ENCODE data around the gene CCSER1. TPM values are rescaled to one million over a fixed set of nuclear protein-coding genes. Genes with fewer than 3 reads are reported as not detected.

CCSER1 gene
- total and polyA plus RNA-seq, 2 donors (not counting 1 experiment from before 2014, with no cell fraction given), result under 0.01 TPM; not detected in 1

- Histone ChIP-seq H4K20me1 (ENCODE audit: control insufficient read depth, extremely low read depth, insufficient read depth, low read length) (no peaks in the 10 kb centered on the region), H3K9ac (ENCODE audit: insufficient read depth, low read length) (no peak overlapping the region), H2AFZ (ENCODE audit: low read length) (no peak overlapping the region), H3K4me2 (ENCODE audit: extremely low read depth, insufficient read depth, low read length) (no peak overlapping the region), H3K9me3 (ENCODE audit: control insufficient read depth, insufficient read depth, low read depth, low read length) (no peaks in the 10 kb centered on the region), H3K79me2 (ENCODE audit: control insufficient read depth, insufficient read depth, low read length) (no peaks in the 10 kb centered on the region), H3K4me1 (ENCODE audit: control insufficient read depth, extremely low read depth, insufficient read depth, low read length) (no peaks in the 10 kb centered on the region), H3K4me3 (replicated peaks in 1 of 4; ENCODE audit: control extremely low read depth in 1 of 4, insufficient read depth in 1 of 4, low read depth in 3 of 4, low read length in 4 of 4) (no peak overlapping the region), H3K36me3 (ENCODE audit: control insufficient read depth, insufficient read depth, low read length) (no peaks in the 10 kb centered on the region), H3K27me3 (ENCODE audit: control insufficient read depth, insufficient read depth, low read length) (no peaks in the 10 kb centered on the region), H3K27ac (ENCODE audit: insufficient read depth, low read length) (no peak overlapping the region)
- TF ChIP-seq CTCF (conservative IDR thresholded peaks at IDR 0.05 in 1 of 2, IDR thresholded peaks at IDR 0.05 in 1 of 2; ENCODE audit: low read depth in 1 of 2, low read length in 2 of 2), result no peak
- TF ChIP-seq EZH2 (IDR thresholded peaks at IDR 0.05; ENCODE audit: low read length, missing control alignments), result no peak
- DNase-seq (ENCODE audit: low read depth in 2 of 2), result peak in 1 of 2 donors; percentile 1
These were observed 949.0 kb downstream of the CCSER1 start for GRCh38 chr4:91076147-91076546.

GRCh38 chr4:91085961-91086360, 958.8 kb downstream of the CCSER1 start:
- no peak overlapping the region for H3K9ac ChIP-seq (ENCODE audit: insufficient read depth, low read length)
- no peak for TF ChIP-seq CTCF (conservative IDR thresholded peaks at IDR 0.05 in 1 of 2, IDR thresholded peaks at IDR 0.05 in 1 of 2; ENCODE audit: low read depth in 1 of 2, low read length in 2 of 2)
- TF ChIP-seq EZH2 (IDR thresholded peaks at IDR 0.05; ENCODE audit: low read length, missing control alignments), result no peak
- no peak for DNase-seq (ENCODE audit: low read depth in 2 of 2)

GRCh38 chr4:91087743-91088142, 960.5 kb downstream of the CCSER1 start:
- H3K36me3 ChIP-seq (ENCODE audit: control insufficient read depth, insufficient read depth, low read length), result no peaks in the 10 kb centered on the region
- H3K4me3 ChIP-seq (replicated peaks in 1 of 4; ENCODE audit: control extremely low read depth in 1 of 4, insufficient read depth in 1 of 4, low read depth in 3 of 4, low read length in 4 of 4), result no peak overlapping the region
- H3K4me2 ChIP-seq (ENCODE audit: extremely low read depth, insufficient read depth, low read length), result no peak overlapping the region
- H3K4me1 ChIP-seq (ENCODE audit: control insufficient read depth, extremely low read depth, insufficient read depth, low read length), result no peaks in the 10 kb centered on the region
- H3K27me3 ChIP-seq (ENCODE audit: control insufficient read depth, insufficient read depth, low read length), result no peaks in the 10 kb centered on the region
- H3K9me3 ChIP-seq (ENCODE audit: control insufficient read depth, insufficient read depth, low read depth, low read length), result no peaks in the 10 kb centered on the region
- peak in 1 of 2 donors; percentile 0 for DNase-seq (ENCODE audit: low read depth in 2 of 2)
- no peak for TF ChIP-seq CTCF (conservative IDR thresholded peaks at IDR 0.05 in 1 of 2, IDR thresholded peaks at IDR 0.05 in 1 of 2; ENCODE audit: low read depth in 1 of 2, low read length in 2 of 2)
- no peak for TF ChIP-seq EZH2 (IDR thresholded peaks at IDR 0.05; ENCODE audit: low read length, missing control alignments)
- no peak overlapping the region for H2AFZ ChIP-seq (ENCODE audit: low read length)
- no peak overlapping the region for H3K9ac ChIP-seq (ENCODE audit: insufficient read depth, low read length)
- H3K79me2 ChIP-seq (ENCODE audit: control insufficient read depth, insufficient read depth, low read length), result no peaks in the 10 kb centered on the region
- H4K20me1 ChIP-seq (ENCODE audit: control insufficient read depth, extremely low read depth, insufficient read depth, low read length), result peaks cover 2% of the 10 kb centered on the region
- no peak overlapping the region for H3K27ac ChIP-seq (ENCODE audit: insufficient read depth, low read length)

More at GRCh38 chr4:91085961-91086360, 958.8 kb downstream of the CCSER1 start:
- H3K4me2 ChIP-seq (ENCODE audit: extremely low read depth, insufficient read depth, low read length), result no peak overlapping the region
- no peaks in the 10 kb centered on the region for H3K27me3 ChIP-seq (ENCODE audit: control insufficient read depth, insufficient read depth, low read length)
- no peaks in the 10 kb centered on the region for H3K79me2 ChIP-seq (ENCODE audit: control insufficient read depth, insufficient read depth, low read length)
- H3K27ac ChIP-seq (ENCODE audit: insufficient read depth, low read length), result no peak overlapping the region
- H3K9me3 ChIP-seq (ENCODE audit: control insufficient read depth, insufficient read depth, low read depth, low read length), result no peaks in the 10 kb centered on the region
- H3K4me1 ChIP-seq (ENCODE audit: control insufficient read depth, extremely low read depth, insufficient read depth, low read length), result no peaks in the 10 kb centered on the region
- H3K4me3 ChIP-seq (replicated peaks in 1 of 4; ENCODE audit: control extremely low read depth in 1 of 4, insufficient read depth in 1 of 4, low read depth in 3 of 4, low read length in 4 of 4), result no peak overlapping the region
- no peaks in the 10 kb centered on the region for H3K36me3 ChIP-seq (ENCODE audit: control insufficient read depth, insufficient read depth, low read length)
- peaks cover 2% of the 10 kb centered on the region for H4K20me1 ChIP-seq (ENCODE audit: control insufficient read depth, extremely low read depth, insufficient read depth, low read length)
- H2AFZ ChIP-seq (ENCODE audit: low read length), result no peak overlapping the region

All from fibroblast of lung (primary cell).